Activated T-helper 1 cell treated with Interleukin-2 at 50 U/mL for 16 hours (primary cell): Measurements from ENCODE around the gene TRIM2.

Source experiments
- DNase-seq: peaks from one replicate; pipeline ENCODE4 v3.0.0-alpha.2; 2020; ENCODE audit warnings: low read depth

The TRIM2 gene

GRCh38 chr4:153337686-153338085, 133.4 kb downstream of the TRIM2 start:
- no peak for DNase-seq

GRCh38 chr4:153341575-153342090, 137.4 kb downstream of the TRIM2 start:
- no peak for DNase-seq

- DNase-seq: no peak
Measured at GRCh38 chr4:153342751-153343552, 138.7 kb downstream of the TRIM2 start.

GRCh38 chr4:153344131-153345011, 140.1 kb downstream of the TRIM2 start, which contains the start of gene MND1:
Gene MND1, plus strand, starts transcription at chr4:153344688. Its CDS starts 50 bp downstream, at chr4:153344738.
- peak; percentile 84 for DNase-seq

- peak; percentile 32 for DNase-seq
Measured at GRCh38 chr4:153345012-153345981, 141.1 kb downstream of the TRIM2 start.

GRCh38 chr4:153346031-153346430, 141.8 kb downstream of the TRIM2 start:
- no peak for DNase-seq

GRCh38 chr4:153346563-153346962, 142.3 kb downstream of the TRIM2 start:
- DNase-seq: no peak

GRCh38 chr4:153347117-153347516, 142.9 kb downstream of the TRIM2 start:
- no peak for DNase-seq

- no peak for DNase-seq
Measured at GRCh38 chr4:153348006-153348405, 143.8 kb downstream of the TRIM2 start.

GRCh38 chr4:153349206-153349805, 145.1 kb downstream of the TRIM2 start:
- no peak for DNase-seq

GRCh38 chr4:153362184-153362583, 157.9 kb downstream of the TRIM2 start:
- no peak for DNase-seq

- DNase-seq: no peak
Measured at GRCh38 chr4:153364061-153364460, 159.8 kb downstream of the TRIM2 start.

- no peak for DNase-seq
Measured at GRCh38 chr4:153365003-153365402, 160.8 kb downstream of the TRIM2 start.

GRCh38 chr4:153366486-153366885, 162.2 kb downstream of the TRIM2 start:
- no peak for DNase-seq

GRCh38 chr4:153367092-153367491, 162.8 kb downstream of the TRIM2 start:
- no peak for DNase-seq

- no peak for DNase-seq
Measured at GRCh38 chr4:153369021-153369420, 164.8 kb downstream of the TRIM2 start.

- DNase-seq: no peak
Measured at GRCh38 chr4:153371701-153372234, 167.5 kb downstream of the TRIM2 start.

GRCh38 chr4:153372967-153373562, 168.8 kb downstream of the TRIM2 start:
- DNase-seq: no peak

GRCh38 chr4:153374442-153374841, 170.2 kb downstream of the TRIM2 start:
- DNase-seq: no peak

- no peak for DNase-seq
Measured at GRCh38 chr4:153375303-153375702, 171.1 kb downstream of the TRIM2 start.
